Mesenchymal stem cell (in vitro differentiated cells and primary cell): ENCODE measurements around the gene AFF2.

Source experiments
- DNase-seq: peaks from one replicate; pipeline ENCODE4 v3.0.0-alpha.2; 2013
- H2AFZ ChIP-seq: one replicate; pipeline ENCODE4 v1.6.1; 2013; ENCODE audit warnings: low read depth, mild to moderate bottlenecking, control low read depth, inconsistent platforms, low read length, moderate library complexity
- H2AK5ac ChIP-seq: 2 replicates; pipeline ENCODE4 v1.6.1; 2013; ENCODE audit warnings: low read length, moderate library complexity, mild to moderate bottlenecking, inconsistent platforms; ENCODE audit not compliant: severe bottlenecking
- H2BK120ac ChIP-seq: one replicate; pipeline ENCODE4 v1.6.1; 2013; ENCODE audit warnings: low read depth, mild to moderate bottlenecking, inconsistent platforms, low read length, moderate library complexity
- H2BK12ac ChIP-seq, 2 experiments: one replicate each; pipeline ENCODE4 v1.6.1; 2013; ENCODE audit warnings: inconsistent platforms in 2 of 2, low read length in 2 of 2, mild to moderate bottlenecking in 2 of 2, moderate library complexity in 2 of 2, control low read depth in 1 of 2
- H2BK15ac ChIP-seq: one replicate; pipeline ENCODE4 v1.6.1; 2013; ENCODE audit warnings: mild to moderate bottlenecking, low read depth, inconsistent platforms; ENCODE audit not compliant: poor library complexity, severe bottlenecking
- H2BK5ac ChIP-seq: 2 replicates; pipeline ENCODE4 v1.6.1; 2013; ENCODE audit warnings: low read depth, mild to moderate bottlenecking, low read length, control low read depth, inconsistent platforms; ENCODE audit not compliant: poor library complexity, severe bottlenecking
- H3K14ac ChIP-seq, 2 experiments: one replicate each; pipeline ENCODE4 v1.6.1; 2013; ENCODE audit warnings: inconsistent platforms in 2 of 2, low read length in 2 of 2, control low read depth in 1 of 2, mild to moderate bottlenecking in 1 of 2, moderate library complexity in 1 of 2
- H3K18ac ChIP-seq, 2 experiments: one replicate each; pipeline ENCODE4 v1.6.1; 2013; ENCODE audit warnings: inconsistent platforms in 2 of 2, low read length in 2 of 2, control low read depth in 1 of 2, low read depth in 1 of 2, mild to moderate bottlenecking in 1 of 2
- H3K23ac ChIP-seq, 2 experiments: one replicate each; pipeline ENCODE4 v1.6.1; 2013; ENCODE audit warnings: inconsistent platforms in 2 of 2, low read length in 2 of 2, mild to moderate bottlenecking in 2 of 2, moderate library complexity in 2 of 2, control low read depth in 1 of 2
- H3K27ac ChIP-seq: 2 replicates; pipeline ENCODE4 v1.5.1; 2013; ENCODE audit warnings: mild to moderate bottlenecking, moderate library complexity, low read length, control low read depth, inconsistent platforms; ENCODE audit not compliant: poor library complexity, severe bottlenecking
- H3K27me3 ChIP-seq, 2 experiments: 2 replicates each; pipeline versions ENCODE4 v1.6.1 to v1.7.0; 2013; ENCODE audit warnings: low read length in 2 of 2, mild to moderate bottlenecking in 2 of 2, moderate library complexity in 2 of 2, control low read depth in 1 of 2, inconsistent platforms in 1 of 2; ENCODE audit not compliant: control insufficient read depth in 1 of 2, insufficient read depth in 1 of 2
- H3K36me3 ChIP-seq, 2 experiments: 2 replicates each; pipeline versions ENCODE4 v1.6.1 to v1.7.0; 2013; ENCODE audit warnings: low read length in 2 of 2, control low read depth in 1 of 2, inconsistent platforms in 1 of 2, low read depth in 1 of 2, mild to moderate bottlenecking in 1 of 2; ENCODE audit not compliant: insufficient read depth in 2 of 2, control insufficient read depth in 1 of 2
- H3K4ac ChIP-seq, 2 experiments: one replicate each; pipeline ENCODE4 v1.6.1; 2013; ENCODE audit warnings: inconsistent platforms in 2 of 2, low read length in 2 of 2, mild to moderate bottlenecking in 2 of 2, moderate library complexity in 2 of 2, control low read depth in 1 of 2, low read depth in 1 of 2
- H3K4me1 ChIP-seq: 2 replicates; pipeline ENCODE4 v1.6.1; 2013; ENCODE audit warnings: low read depth, low read length, control low read depth; ENCODE audit not compliant: control insufficient read depth, insufficient read depth
- H3K4me2 ChIP-seq: 2 replicates; pipeline ENCODE4 v1.6.1; 2013; ENCODE audit warnings: low read length, mild to moderate bottlenecking, inconsistent platforms; ENCODE audit not compliant: poor library complexity, severe bottlenecking
- H3K4me3 ChIP-seq, 2 experiments: 2 replicates each; pipeline versions ENCODE4 v1.5.1 to v1.7.0; 2013; ENCODE audit warnings: low read length in 2 of 2, mild to moderate bottlenecking in 2 of 2, control low read depth in 1 of 2, low read depth in 1 of 2; ENCODE audit not compliant: insufficient read depth in 1 of 2
- H3K79me1 ChIP-seq: replicated peaks from 2 replicates; pipeline ENCODE4 v1.6.1; 2013; ENCODE audit warnings: mild to moderate bottlenecking, control low read depth, low read length, inconsistent platforms; ENCODE audit not compliant: poor library complexity, severe bottlenecking
- H3K9ac ChIP-seq: 2 replicates; pipeline ENCODE4 v1.7.0; 2013; ENCODE audit warnings: mild to moderate bottlenecking, low read length, moderate library complexity
- H3K9me3 ChIP-seq: 2 replicates; pipeline ENCODE4 v1.7.0; 2013; ENCODE audit warnings: mild to moderate bottlenecking, low read length; ENCODE audit not compliant: control insufficient read depth
- H4K8ac ChIP-seq: one replicate; pipeline ENCODE4 v1.6.1; 2013; ENCODE audit warnings: inconsistent platforms, mild to moderate bottlenecking, low read length, moderate library complexity
- H4K91ac ChIP-seq: one replicate; pipeline ENCODE4 v1.6.1; 2013; ENCODE audit warnings: mild to moderate bottlenecking, low read length, inconsistent platforms
- WGBS: methylation state at CpG from one replicate; pipeline ENCODE4 v1.1.7; 2013; ENCODE audit warnings: mixed read lengths; 5-methylcytosine and 5-hydroxymethylcytosine counted together

AFF2 gene

GRCh38 chrX:149039057-149039456 is 538.6 kb downstream of the AFF2 start:
- Histone ChIP-seq H3K9ac (no peak overlapping the region), H3K9me3 (no peaks in the 10 kb centered on the region), H3K36me3 (no peaks in the 10 kb centered on the region), H2BK5ac (no peak overlapping the region), H2BK12ac (no peak overlapping the region), H3K4me3 (no peak overlapping the region), H3K27ac (no peak overlapping the region), H4K8ac (no peak overlapping the region), H3K79me1 (no peaks in the 10 kb centered on the region), H3K4ac (no peak overlapping the region), H3K23ac (no peak overlapping the region), H3K4me2 (no peak overlapping the region), H3K27me3 (no peaks in the 10 kb centered on the region), H2AFZ (no peak overlapping the region), H3K18ac (no peak overlapping the region), H3K14ac (no peak overlapping the region), H4K91ac (no peak overlapping the region), H3K4me1 (no peaks in the 10 kb centered on the region), H2BK15ac (no peak overlapping the region), H2AK5ac (no peak overlapping the region), H2BK120ac (no peak overlapping the region)
- DNase-seq: no peak

GRCh38 chrX:149040873-149041535 is 540.6 kb downstream of the AFF2 start:
- H3K4me2 ChIP-seq: no peak overlapping the region
- H3K4me3 ChIP-seq: no peak overlapping the region
- no peak overlapping the region for H3K9ac ChIP-seq
- no peak overlapping the region for H2AFZ ChIP-seq
- H3K18ac ChIP-seq: no peak overlapping the region
- H3K79me1 ChIP-seq: no peaks in the 10 kb centered on the region
- H4K91ac ChIP-seq: no peak overlapping the region
- H4K8ac ChIP-seq: no peak overlapping the region
- no peak overlapping the region for H3K23ac ChIP-seq
- H2BK5ac ChIP-seq: no peak overlapping the region
- WGBS: 89% methylated on average over 1 of the region's 5 CpGs
- DNase-seq: no peak
- no peak overlapping the region for H2BK15ac ChIP-seq
- H3K4me1 ChIP-seq: no peaks in the 10 kb centered on the region
- H3K36me3 ChIP-seq: no peaks in the 10 kb centered on the region
- H3K4ac ChIP-seq: no peak overlapping the region
- H2BK12ac ChIP-seq: no peak overlapping the region
- no peaks in the 10 kb centered on the region for H3K27me3 ChIP-seq
- H2AK5ac ChIP-seq: no peak overlapping the region
- H2BK120ac ChIP-seq: no peak overlapping the region
- no peak overlapping the region for H3K27ac ChIP-seq
- H3K14ac ChIP-seq: no peak overlapping the region
- no peaks in the 10 kb centered on the region for H3K9me3 ChIP-seq

- Histone ChIP-seq H2BK120ac (no peak overlapping the region), H4K91ac (no peak overlapping the region), H2AFZ (no peak overlapping the region), H3K23ac (no peak overlapping the region), H3K18ac (no peak overlapping the region), H2BK5ac (no peak overlapping the region), H3K9me3 (no peaks in the 10 kb centered on the region), H2BK15ac (no peak overlapping the region), H2AK5ac (no peak overlapping the region), H3K4me2 (no peak overlapping the region), H3K14ac (no peak overlapping the region), H3K4me1 (no peaks in the 10 kb centered on the region), H3K79me1 (no peaks in the 10 kb centered on the region), H3K4me3 (no peak overlapping the region), H3K36me3 (no peaks in the 10 kb centered on the region), H2BK12ac (no peak overlapping the region), H3K27ac (no peak overlapping the region), H3K9ac (no peak overlapping the region), H3K4ac (no peak overlapping the region), H3K27me3 (no peaks in the 10 kb centered on the region), H4K8ac (no peak overlapping the region)
- no CpG with 5 or more reads among the region's 3 CpGs for WGBS
- DNase-seq: no peak
These were observed 543.0 kb downstream of the AFF2 start for GRCh38 chrX:149043401-149043800.

GRCh38 chrX:149044471-149044870 is 544.1 kb downstream of the AFF2 start:
- Histone ChIP-seq H2BK120ac (no peak overlapping the region), H3K27me3 (no peaks in the 10 kb centered on the region), H4K91ac (no peak overlapping the region), H3K79me1 (no peaks in the 10 kb centered on the region), H3K9ac (no peak overlapping the region), H3K18ac (no peak overlapping the region), H3K4me1 (no peaks in the 10 kb centered on the region), H3K4me3 (no peak overlapping the region), H3K9me3 (no peaks in the 10 kb centered on the region), H3K4ac (no peak overlapping the region), H3K23ac (no peak overlapping the region), H2BK15ac (no peak overlapping the region), H2BK12ac (no peak overlapping the region), H3K27ac (no peak overlapping the region), H2AFZ (no peak overlapping the region), H4K8ac (no peak overlapping the region), H2AK5ac (no peak overlapping the region), H3K36me3 (no peaks in the 10 kb centered on the region), H3K14ac (no peak overlapping the region), H2BK5ac (no peak overlapping the region), H3K4me2 (no peak overlapping the region)
- DNase-seq: no peak
- WGBS: 40% methylated on average over 1 of the region's 2 CpGs
